Middle frontal gyrus (tissue), 1 donor: Measurements from ENCODE around the gene LRRC57.

ENCODE experiments used
- DNase-seq: peaks from one replicate; pipeline ENCODE4 v3.0.0-alpha.2; 2015; ENCODE audit warnings: low spot score; ENCODE audit errors: extremely low spot score

LRRC57 gene

GRCh38 chr15:42491539-42492225 is 56.9 kb downstream of the LRRC57 start:
- DNase-seq, result no peak

- DNase-seq, result peak; percentile 83
Observed at GRCh38 chr15:42490671-42491538, 57.7 kb downstream of the LRRC57 start, which contains the start of gene ZNF106. TSS of gene ZNF106 (minus strand) at chr15:42491141. CDS start at chr15:42472289, 18,852 bp downstream.

- DNase-seq, result no peak
Observed at GRCh38 chr15:42490291-42490670, 58.3 kb downstream of the LRRC57 start.
